ENCODE results near the gene TGFBRAP1.

The TGFBRAP1 gene

GRCh38 chr2:105235388-105236059 lies 94.0 kb downstream of the TGFBRAP1 start:
- peak; percentile 83 for DNase-seq

GRCh38 chr2:105231232-105231619 lies 98.3 kb downstream of the TGFBRAP1 start:
- DNase-seq = no peak

- no peak for DNase-seq
Observed at GRCh38 chr2:105224444-105224843, 105.1 kb downstream of the TGFBRAP1 start.

GRCh38 chr2:105220604-105221003 lies 108.9 kb downstream of the TGFBRAP1 start:
- no peak for DNase-seq

GRCh38 chr2:105215586-105216192 lies 113.8 kb downstream of the TGFBRAP1 start:
- no peak for DNase-seq

Measured in stimulated activated CD4-positive, alpha-beta T cell treated with anti-CD3 and anti-CD28 coated beads, Interleukin-15, amount 100 ng/mL, for 24 hours (primary cell).